WERI-Rb-1 (cell line): ENCODE data around the gene DCXR.

ENCODE experiments used
- DNase-seq: peaks from one replicate; pipeline ENCODE4 v3.0.0-alpha.2; 2020
- H3K27ac ChIP-seq: fragments of 250-450 bp; sonication (Bioruptor Pico); 2 replicates; pipeline ENCODE4 v1.5.1; 2020; ENCODE audit warnings: mild to moderate bottlenecking, moderate library complexity
- H3K27me3 ChIP-seq: fragments of 250-450 bp; sonication (Bioruptor Pico); 2 replicates; pipeline ENCODE4 v1.5.1; 2021; ENCODE audit warnings: mild to moderate bottlenecking, low read depth, moderate library complexity; ENCODE audit not compliant: insufficient read depth, severe bottlenecking
- H3K36me3 ChIP-seq: fragments of 250-450 bp; sonication (Bioruptor Pico); 2 replicates; pipeline ENCODE4 v1.5.1; 2020; ENCODE audit warnings: mild to moderate bottlenecking, moderate library complexity
- H3K4me3 ChIP-seq: 2 replicates; pipeline ENCODE4 v1.5.1; 2011; ENCODE audit warnings: low read depth, mild to moderate bottlenecking, control low read depth, low read length
- H3K9me3 ChIP-seq: fragments of 250-450 bp; sonication (Bioruptor Pico); 2 replicates; pipeline ENCODE4 v1.5.1; 2021; ENCODE audit warnings: mild to moderate bottlenecking, moderate library complexity; ENCODE audit not compliant: severe bottlenecking
- TF ChIP-seq, protein P1 (sequence below): IDR thresholded peaks from 2 replicates; pipeline ENCODE4 v1.5.1; 2011; ENCODE audit warnings: low read depth, mild to moderate bottlenecking, control low read depth, inconsistent platforms, low read length

Gene DCXR

DNA sequence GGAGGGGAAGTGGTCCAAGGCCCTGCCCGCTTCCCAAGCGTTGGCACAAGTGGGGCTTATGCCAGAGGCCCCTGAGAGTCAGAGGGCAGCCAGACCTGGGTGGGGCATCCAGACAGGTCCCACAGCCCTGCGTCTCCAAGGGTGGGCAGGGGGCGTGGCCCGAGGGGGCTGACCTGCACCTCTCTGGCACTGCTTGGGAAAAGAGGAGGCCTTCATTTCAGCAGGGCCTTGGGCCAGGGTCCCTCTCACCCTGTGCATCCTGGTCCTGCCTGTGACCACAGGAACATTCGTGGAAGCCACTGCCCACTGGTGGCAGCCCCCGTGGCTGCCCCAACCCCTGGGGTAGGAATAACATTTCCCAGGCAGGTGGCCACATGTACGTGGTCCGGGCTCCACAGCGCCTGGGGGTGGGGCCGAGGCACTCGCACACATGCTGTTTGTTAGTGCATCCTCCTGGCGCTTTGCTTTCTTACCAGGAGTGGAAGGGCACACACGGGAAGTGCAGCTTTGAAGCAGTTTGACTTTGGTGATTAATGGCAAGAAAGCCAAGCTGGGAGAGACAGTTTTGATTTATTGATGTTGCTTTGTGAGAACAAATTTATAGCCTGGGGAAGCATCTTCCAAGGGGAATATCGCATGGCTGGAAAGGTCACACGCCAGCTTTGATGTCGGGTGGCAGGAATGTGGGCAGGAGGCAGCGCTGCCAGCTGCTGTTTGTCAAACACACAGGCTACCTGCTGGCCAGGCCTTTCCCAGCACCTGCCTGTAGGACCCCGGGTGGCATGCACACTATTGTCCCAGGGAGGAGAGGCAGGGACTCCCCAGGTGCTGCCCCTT is 19.1 kb downstream of the DCXR start:
- DNase-seq: no peak
- H3K4me3 ChIP-seq: no peak overlapping the region
- no peaks in the 10 kb centered on the region for H3K9me3 ChIP-seq
- TF ChIP-seq, protein P1, sequence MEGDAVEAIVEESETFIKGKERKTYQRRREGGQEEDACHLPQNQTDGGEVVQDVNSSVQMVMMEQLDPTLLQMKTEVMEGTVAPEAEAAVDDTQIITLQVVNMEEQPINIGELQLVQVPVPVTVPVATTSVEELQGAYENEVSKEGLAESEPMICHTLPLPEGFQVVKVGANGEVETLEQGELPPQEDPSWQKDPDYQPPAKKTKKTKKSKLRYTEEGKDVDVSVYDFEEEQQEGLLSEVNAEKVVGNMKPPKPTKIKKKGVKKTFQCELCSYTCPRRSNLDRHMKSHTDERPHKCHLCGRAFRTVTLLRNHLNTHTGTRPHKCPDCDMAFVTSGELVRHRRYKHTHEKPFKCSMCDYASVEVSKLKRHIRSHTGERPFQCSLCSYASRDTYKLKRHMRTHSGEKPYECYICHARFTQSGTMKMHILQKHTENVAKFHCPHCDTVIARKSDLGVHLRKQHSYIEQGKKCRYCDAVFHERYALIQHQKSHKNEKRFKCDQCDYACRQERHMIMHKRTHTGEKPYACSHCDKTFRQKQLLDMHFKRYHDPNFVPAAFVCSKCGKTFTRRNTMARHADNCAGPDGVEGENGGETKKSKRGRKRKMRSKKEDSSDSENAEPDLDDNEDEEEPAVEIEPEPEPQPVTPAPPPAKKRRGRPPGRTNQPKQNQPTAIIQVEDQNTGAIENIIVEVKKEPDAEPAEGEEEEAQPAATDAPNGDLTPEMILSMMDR: no peak
- no peak overlapping the region for H3K27ac ChIP-seq
- H3K27me3 ChIP-seq: no peaks in the 10 kb centered on the region
- H3K36me3 ChIP-seq: peaks cover 32% of the 10 kb centered on the region

DNA sequence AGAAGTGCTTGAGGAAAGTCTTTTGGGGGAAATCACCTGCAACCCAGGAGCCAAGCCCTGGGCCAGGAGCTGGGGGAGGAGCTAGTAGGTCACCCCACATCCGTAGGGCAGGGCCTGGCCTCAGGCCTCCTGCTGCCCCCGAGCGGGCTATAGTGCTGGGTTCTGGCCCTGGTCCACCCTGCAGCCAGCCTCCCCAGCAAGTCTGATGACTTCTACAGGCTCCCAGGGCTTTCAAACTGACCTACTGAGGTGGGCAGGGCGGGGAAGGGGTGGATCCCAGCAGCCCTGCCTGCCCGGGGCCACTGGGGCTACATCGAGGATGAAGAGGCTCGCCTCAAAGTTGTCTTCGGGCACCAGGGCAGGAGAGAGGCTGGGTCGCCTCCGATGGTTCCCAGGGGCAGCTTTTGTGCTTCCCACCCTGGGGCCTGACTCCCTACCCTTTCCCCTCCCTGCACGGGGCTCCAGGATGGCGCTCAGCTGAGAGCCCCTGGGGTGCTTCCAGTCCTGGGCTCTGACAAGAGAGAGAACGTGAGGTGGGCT is 19.8 kb downstream of the DCXR start:
- peaks cover 35% of the 10 kb centered on the region for H3K36me3 ChIP-seq
- no peaks in the 10 kb centered on the region for H3K9me3 ChIP-seq
- H3K27ac ChIP-seq: no peak overlapping the region
- no peak for DNase-seq
- H3K4me3 ChIP-seq: no peak overlapping the region
- TF ChIP-seq, protein P1: no peak
- no peaks in the 10 kb centered on the region for H3K27me3 ChIP-seq

DNA sequence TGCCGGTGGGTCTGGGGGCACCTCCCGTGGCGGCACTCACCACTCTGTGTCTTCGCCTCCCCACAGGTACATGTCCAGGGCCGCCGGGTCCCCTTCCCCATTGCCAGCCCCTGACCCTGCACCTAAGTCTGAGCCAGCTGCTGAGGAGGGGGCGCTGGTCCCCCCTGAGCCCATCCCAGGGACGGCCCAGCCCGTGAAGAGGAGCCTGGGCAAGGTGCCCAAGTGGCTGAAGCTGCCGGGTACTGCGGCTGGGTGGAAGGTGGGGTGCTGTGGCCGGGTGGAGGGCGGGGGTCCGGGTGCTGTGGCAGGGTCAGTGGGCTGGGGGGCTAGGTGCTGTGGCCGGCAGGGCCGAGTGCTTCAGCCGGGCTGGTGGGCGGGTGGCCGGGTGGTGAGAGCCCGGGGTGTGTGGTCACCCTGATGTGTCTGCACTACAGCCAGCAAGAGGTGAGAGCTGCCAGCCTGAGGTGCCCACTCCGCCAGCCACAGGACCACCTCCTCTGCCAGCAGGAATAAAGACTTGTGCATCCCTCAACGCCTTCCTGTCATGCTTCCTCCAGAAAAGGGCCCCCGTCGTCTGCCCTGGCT is 20.5 kb downstream of the DCXR start:
- H3K27ac ChIP-seq: no peak overlapping the region
- peaks cover 37% of the 10 kb centered on the region for H3K36me3 ChIP-seq
- no peaks in the 10 kb centered on the region for H3K27me3 ChIP-seq
- H3K4me3 ChIP-seq: no peak overlapping the region
- no peak for DNase-seq
- no peaks in the 10 kb centered on the region for H3K9me3 ChIP-seq
- TF ChIP-seq, protein P1: no peak

DNA sequence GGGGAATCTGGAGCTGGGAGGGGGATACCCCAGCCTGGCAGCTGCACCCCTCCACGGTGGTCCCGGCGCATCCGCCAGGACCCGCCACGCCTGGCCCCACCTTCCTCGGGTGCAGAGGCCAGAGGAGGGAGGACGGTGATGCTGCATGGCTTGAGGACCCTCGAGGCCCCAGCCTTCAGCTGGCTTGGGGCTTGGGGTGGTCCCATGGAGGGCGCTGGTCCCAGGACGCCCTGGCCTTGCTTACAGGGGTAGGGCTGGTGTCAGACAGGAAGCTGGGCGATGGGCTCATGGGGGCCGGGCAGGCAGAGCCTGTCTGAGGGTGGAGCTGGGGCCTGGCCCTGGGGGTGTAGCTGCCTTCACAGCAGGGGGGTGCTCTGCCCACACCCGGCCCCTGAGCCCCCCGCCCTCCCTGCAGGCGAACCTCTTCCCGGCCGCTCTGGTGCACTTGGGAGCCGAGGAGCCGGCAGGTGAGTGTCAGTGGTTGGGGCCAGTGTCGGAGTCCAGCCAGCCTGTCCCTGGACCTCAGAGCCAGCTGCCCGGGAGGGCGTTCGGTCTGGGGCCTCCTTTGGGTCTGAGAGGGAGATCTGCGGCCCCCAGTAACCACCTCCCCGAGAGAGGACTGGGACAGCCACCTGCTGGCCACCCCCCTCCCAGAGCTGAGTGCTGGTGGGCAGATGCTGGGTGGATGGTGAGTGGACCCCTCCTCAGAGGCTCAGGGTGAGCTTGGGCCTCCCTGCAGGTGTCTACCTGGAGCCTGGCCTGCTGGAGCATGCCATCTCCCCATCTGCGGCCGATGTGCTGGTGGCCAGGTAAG is 21.2 kb downstream of the DCXR start:
- Histone ChIP-seq H3K9me3 (no peaks in the 10 kb centered on the region), H3K27ac (no peak overlapping the region), H3K36me3 (peaks cover 44% of the 10 kb centered on the region), H3K4me3 (no peak overlapping the region), H3K27me3 (no peaks in the 10 kb centered on the region)
- TF ChIP-seq, protein P1: no peak
- DNase-seq: no peak

DNA sequence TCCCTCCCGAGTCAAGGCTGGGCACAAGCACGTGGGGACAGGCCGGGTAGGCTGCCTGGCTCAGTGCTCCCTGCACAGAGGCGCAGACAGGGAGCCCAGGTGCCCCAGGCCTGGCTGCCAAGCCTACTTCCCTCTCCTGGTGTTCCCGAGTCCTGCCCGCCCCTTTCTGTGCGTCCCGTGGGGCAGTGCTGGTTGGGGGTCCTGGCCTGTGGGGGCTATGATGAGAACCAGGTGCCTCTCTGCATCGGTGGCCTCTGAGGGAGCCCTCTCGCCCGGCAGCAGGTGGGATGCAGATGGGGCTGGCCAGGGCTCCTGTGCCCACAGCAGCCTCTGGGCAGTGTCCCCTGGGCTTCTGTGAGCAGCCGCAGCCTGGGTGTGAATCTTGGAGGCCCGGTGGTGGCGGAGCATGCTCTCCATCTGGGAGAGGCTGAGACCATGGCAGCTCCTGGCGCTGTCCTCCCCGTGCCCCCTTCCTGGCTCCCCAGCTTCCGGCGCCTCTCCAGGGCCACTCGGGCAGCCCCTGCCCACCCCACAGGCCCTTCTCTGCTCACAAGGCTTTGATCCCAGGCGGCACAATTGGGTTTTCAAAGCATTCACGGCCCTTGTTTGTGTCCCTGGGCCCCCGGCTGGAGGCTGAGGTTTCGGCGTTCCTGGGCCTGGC is 22.1 kb downstream of the DCXR start:
- no peak overlapping the region for H3K4me3 ChIP-seq
- peaks cover 40% of the 10 kb centered on the region for H3K36me3 ChIP-seq
- H3K27ac ChIP-seq: no peak overlapping the region
- no peak for DNase-seq
- no peaks in the 10 kb centered on the region for H3K27me3 ChIP-seq
- H3K9me3 ChIP-seq: no peaks in the 10 kb centered on the region
- TF ChIP-seq, protein P1: no peak
